SU-DHL-6 (cell line): ENCODE results near the gene TTF1.

Experiments
- H2AFZ ChIP-seq: fragments of 200-600 bp; sonication (generic); 2 replicates; pipeline ENCODE4 v1.6.1; 2014; ENCODE audit warnings: low read depth, mild to moderate bottlenecking, moderate library complexity, mixed read lengths, antibody characterized with exemption, low read length; ENCODE audit not compliant: severe bottlenecking
- H3F3A ChIP-seq: fragments of 200-600 bp; shearing (Covaris generic); 2 replicates; pipeline ENCODE4 v1.6.0; 2016; ENCODE audit warnings: antibody characterized with exemption, mild to moderate bottlenecking; ENCODE audit not compliant: insufficient read depth
- H3K27ac ChIP-seq: fragments of 200-600 bp; sonication (generic); 2 replicates; pipeline ENCODE4 v1.5.1; 2016; ENCODE audit warnings: low read depth, mild to moderate bottlenecking, low read length, moderate library complexity, mixed read lengths
- H3K27me3 ChIP-seq: fragments of 200-600 bp; sonication (generic), shearing (Covaris generic); 2 replicates; pipeline ENCODE4 v1.6.0; 2014; ENCODE audit warnings: mild to moderate bottlenecking, low read length
- H3K36me3 ChIP-seq: fragments of 200-600 bp; sonication (generic); 2 replicates; pipeline ENCODE4 v1.6.1; 2014; ENCODE audit warnings: mild to moderate bottlenecking, low read length, mixed read lengths
- H3K4me2 ChIP-seq: fragments of 300-600, 200-600 bp; shearing (Covaris generic), sonication (generic); 2 replicates; pipeline ENCODE4 v1.6.0; 2014; ENCODE audit warnings: low read length, low read depth, mild to moderate bottlenecking; ENCODE audit not compliant: poor library complexity, severe bottlenecking
- H3K4me3 ChIP-seq: fragments of 200-600 bp; sonication (generic); 2 replicates; pipeline ENCODE4 v1.5.1; 2014; ENCODE audit warnings: antibody characterized with exemption, low read length, mild to moderate bottlenecking, mixed read lengths; ENCODE audit not compliant: insufficient read depth, poor library complexity, severe bottlenecking
- H3K79me2 ChIP-seq: fragments of 200-600 bp; sonication (generic); 2 replicates; pipeline ENCODE4 v1.6.1; 2014; ENCODE audit warnings: mild to moderate bottlenecking, low read length, moderate library complexity; ENCODE audit not compliant: insufficient read depth
- H3K9ac ChIP-seq: fragments of 200-600 bp; sonication (generic); 2 replicates; pipeline ENCODE4 v1.7.0; 2014; ENCODE audit warnings: mild to moderate bottlenecking, low read length
- H3K9me2 ChIP-seq: fragments of 200-600 bp; sonication (generic); replicated peaks from 2 replicates; pipeline ENCODE4 v1.6.1; 2014; ENCODE audit warnings: low read length; ENCODE audit not compliant: insufficient read depth
- H3K9me3 ChIP-seq: fragments of 200-600 bp; sonication (generic); 2 replicates; pipeline ENCODE4 v1.6.1; 2014; ENCODE audit warnings: low read length, mixed read lengths; ENCODE audit not compliant: insufficient read depth
- H4K20me1 ChIP-seq: fragments of 200-600 bp; sonication (generic); 2 replicates; pipeline ENCODE4 v1.6.1; 2014; ENCODE audit warnings: low read depth, mild to moderate bottlenecking, antibody characterized with exemption, low read length, moderate library complexity, mixed read lengths
- CTCF ChIP-seq: fragments of 200-600 bp; sonication (generic); IDR thresholded peaks from one replicate; pipeline ENCODE4 v1.5.1; 2017; ENCODE audit warnings: antibody characterized with exemption, mild to moderate bottlenecking, low read length, moderate library complexity; ENCODE audit not compliant: insufficient read depth, poor library complexity, severe bottlenecking
- EZH2phosphoT487 ChIP-seq: fragments of 200-600 bp; sonication (generic), shearing (Covaris generic); conservative IDR thresholded peaks from 2 replicates; pipeline ENCODE4 v1.6.1; 2018; ENCODE audit warnings: mild to moderate bottlenecking, antibody characterized with exemption, low read length, moderate library complexity, mixed read lengths

The TTF1 gene

GRCh38 chr9:132390966-132391365 is 15.7 kb downstream of the TTF1 start:
- Histone ChIP-seq H3K36me3 (peaks cover 37% of the 10 kb centered on the region), H3K9ac (no peak overlapping the region)

GRCh38 chr9:132387133-132387532 is 19.5 kb downstream of the TTF1 start:
- Histone ChIP-seq H4K20me1 (no peaks in the 10 kb centered on the region), H3K4me2 (no peak overlapping the region), H3K27me3 (no peaks in the 10 kb centered on the region), H3K4me3 (no peak overlapping the region), H3K9me2 (no peaks in the 10 kb centered on the region), H3K36me3 (peaks cover 30% of the 10 kb centered on the region), H2AFZ (no peak overlapping the region), H3F3A (peaks cover 43% of the 10 kb centered on the region), H3K9ac (no peak overlapping the region), H3K9me3 (no peaks in the 10 kb centered on the region), H3K27ac (peak overlapping the region; percentile 99), H3K79me2 (no peaks in the 10 kb centered on the region)
- TF ChIP-seq EZH2phosphoT487, result no peak
- no peak for TF ChIP-seq CTCF

More at GRCh38 chr9:132390966-132391365, 15.7 kb downstream of the TTF1 start:
- H3K9me3 ChIP-seq, result no peaks in the 10 kb centered on the region
- no peak overlapping the region for H3K27ac ChIP-seq
- no peaks in the 10 kb centered on the region for H3K9me2 ChIP-seq
- H3F3A ChIP-seq, result peaks cover 7% of the 10 kb centered on the region
- no peaks in the 10 kb centered on the region for H3K79me2 ChIP-seq
- TF ChIP-seq CTCF (no peak), EZH2phosphoT487 (no peak)
- H3K4me2 ChIP-seq, result no peak overlapping the region
- no peak overlapping the region for H3K4me3 ChIP-seq
- no peaks in the 10 kb centered on the region for H3K27me3 ChIP-seq
- H2AFZ ChIP-seq, result no peak overlapping the region
- no peaks in the 10 kb centered on the region for H4K20me1 ChIP-seq

- Histone ChIP-seq H3K27ac (peak overlapping the region; percentile 99), H3K4me2 (peak overlapping the region; percentile 87), H3K36me3 (peaks cover 10% of the 10 kb centered on the region), H3K9me2 (no peaks in the 10 kb centered on the region), H3K79me2 (no peaks in the 10 kb centered on the region; the same call in 1 of the 2 replicates), H3K27me3 (no peaks in the 10 kb centered on the region), H4K20me1 (no peaks in the 10 kb centered on the region), H3F3A (peaks cover 49% of the 10 kb centered on the region), H3K9ac (peak overlapping the region; percentile 57), H2AFZ (no peak overlapping the region), H3K9me3 (no peaks in the 10 kb centered on the region), H3K4me3 (peak overlapping the region; percentile 37)
- TF ChIP-seq EZH2phosphoT487, result no peak
- TF ChIP-seq CTCF, result no peak
Observed at GRCh38 chr9:132384376-132384775, 22.3 kb downstream of the TTF1 start.
